Motor neuron (in vitro differentiated cells): ENCODE results near the gene FIP1L1. TPM values are rescaled to one million over a fixed set of nuclear protein-coding genes. Genes with fewer than 3 reads are reported as not detected.
A peak's percentile ranks its signal among the peaks of the same experiment; 100 is the strongest.
"Not testable (repeated sequence)": the region's sequence is repeated elsewhere in the genome, so short reads cannot be mapped to it uniquely, and the experiment has no call there.

Experiments used
- ATAC-seq, 8 experiments: fragments of 200-7000 bp; cut with Tn5 transposase; replicated peaks in 6 of 8; 2 replicates each; pipeline ENCODE4 v1.8.0; 2021; ENCODE audit warnings: mild to moderate bottlenecking in 8 of 8, moderate library complexity in 8 of 8
- H3K27ac ChIP-seq, 2 donors: fragments of 250-450 bp; sonication (Bioruptor Pico); 2 replicates each; pipeline ENCODE4 v1.9.0; 2021; ENCODE audit warnings: antibody characterized with exemption in 2 of 2, mild to moderate bottlenecking in 2 of 2, moderate library complexity in 1 of 2
- H3K4me1 ChIP-seq, 2 donors: fragments of 250-450 bp; sonication (Bioruptor Pico); replicated peaks in 1 of 2; 2 replicates each; pipeline ENCODE4 v1.6.1; 2021; ENCODE audit warnings: antibody characterized with exemption in 2 of 2, mild to moderate bottlenecking in 2 of 2, moderate library complexity in 1 of 2
- H3K4me3 ChIP-seq, 5 donors: fragments of 250-450 bp; sonication (Bioruptor Pico); 2 replicates each; pipeline ENCODE4 v1.9.0; 2021; ENCODE audit warnings: antibody characterized with exemption in 5 of 5, mild to moderate bottlenecking in 5 of 5, moderate library complexity in 4 of 5
- WGBS, 10 experiments: fragments of 450-650 bp; shearing (Covaris generic); methylation state at CpG; one replicate each; pipeline ENCODE4 v1.0.0; 2022; 5-methylcytosine and 5-hydroxymethylcytosine counted together
- in situ Hi-C, 9 experiments: fragments of 400-800 bp; cut with MboI; loops; one replicate each; pipeline ENCODE4 v1.15.0; 2021; ENCODE audit warnings: low sequenced_read_pairs in 9 of 9, low pct_unique_long_range_greater_than_20kb in 2 of 9; ENCODE audit not compliant: unreplicated experiment in 9 of 9
- total RNA-seq, 8 experiments: library from RNA; unstranded; fragments of 300-600 nt; gene quantifications; 2 replicates each; pipeline versions ENCODE4 v1.2.3 to v1.2.4, GENCODE V29; 2022

Gene FIP1L1
- total RNA-seq: 10 to 100 TPM; 49.1 to 84.2 (median 59.0) TPM

DNA sequence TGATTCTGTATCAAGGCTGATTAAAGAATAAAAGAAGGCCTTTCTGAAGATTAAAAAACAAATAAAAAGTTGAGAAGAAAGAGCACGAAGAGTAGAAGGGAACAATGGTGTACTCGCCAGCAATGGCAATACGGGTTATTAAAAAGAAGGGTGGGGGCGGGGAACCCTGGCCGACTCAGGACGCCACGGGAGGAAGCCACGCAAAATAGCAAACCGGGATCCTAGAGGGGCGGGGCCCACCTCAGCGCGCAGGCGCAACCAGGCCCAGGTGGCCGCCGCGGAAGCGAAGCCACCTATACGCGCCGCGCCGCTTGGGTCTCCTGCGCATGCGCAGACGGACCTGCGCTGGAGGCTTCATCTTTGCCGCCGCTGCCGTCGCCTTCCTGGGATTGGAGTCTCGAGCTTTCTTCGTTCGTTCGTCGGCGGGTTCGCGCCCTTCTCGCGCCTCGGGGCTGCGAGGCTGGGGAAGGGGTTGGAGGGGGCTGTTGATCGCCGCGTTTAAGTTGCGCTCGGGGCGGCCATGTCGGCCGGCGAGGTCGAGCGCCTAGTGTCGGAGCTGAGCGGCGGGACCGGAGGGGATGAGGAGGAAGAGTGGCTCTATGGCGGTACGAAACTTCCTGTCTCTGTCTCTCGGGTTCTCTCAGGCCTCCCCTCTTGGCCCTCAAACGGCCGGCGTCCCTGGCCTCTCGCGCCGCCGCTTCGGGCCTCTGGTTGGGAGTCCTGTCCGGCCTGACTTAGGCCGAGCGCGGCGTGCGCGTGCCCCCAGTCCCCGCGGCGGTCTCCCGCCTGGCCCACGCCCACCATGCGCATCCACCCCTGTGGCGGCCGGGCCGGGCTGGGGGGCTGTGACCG lies at the start of gene FIP1L1:
Gene FIP1L1, plus strand, starts transcription at position 323 of the 852 bp plus-strand sequence. Its CDS starts 198 bp downstream, at position 521.
- Histone ChIP-seq H3K27ac (peak within 1 kb of the TSS; percentile 84), H3K4me3 (peak within 1 kb of the TSS; percentile 71 to 97 (median 77)), H3K4me1 (peaks cover 5 to 15% of the 10 kb centered on the region in 2 donors)
- 0 to 4% (median 0%) methylated on average over 1 to 9 of the region's 85 CpGs; no CpG with 5 or more reads in 1 of the 10 experiments for whole genome bisulfite sequencing, 10 experiments
- peak; percentile 91 to 98 (median 96) for ATAC-seq
- in situ Hi-C loops: no loop called here

DNA sequence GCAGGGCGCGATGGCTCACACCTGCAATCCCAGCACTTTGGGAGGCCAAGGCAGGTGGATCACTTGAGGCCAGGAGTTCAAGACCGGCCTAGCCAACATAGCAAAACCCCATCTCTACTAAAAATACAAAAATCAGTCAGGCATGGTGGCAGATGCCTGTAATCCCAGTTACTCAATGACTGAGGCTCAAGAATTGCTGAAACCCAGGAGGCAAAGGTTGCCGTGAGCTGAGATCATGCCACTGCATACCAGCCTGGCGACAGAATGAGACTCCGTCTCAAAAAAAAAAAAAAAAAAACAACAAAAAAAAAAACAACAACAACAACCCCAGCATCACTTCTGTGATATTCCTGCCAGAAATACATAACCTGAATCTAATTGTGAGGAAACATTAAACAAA lies 42.5 kb upstream of the FIP1L1 start:
- H3K4me3 ChIP-seq, H3K27ac ChIP-seq, in situ Hi-C loops, H3K4me1 ChIP-seq, ATAC-seq: not testable (repeated sequence)
- WGBS, 10 experiments: 73 to 100% (median 100%) methylated on average over 2 to 6 of the region's 6 CpGs; no CpG with 5 or more reads in 1 of the 10 experiments

DNA sequence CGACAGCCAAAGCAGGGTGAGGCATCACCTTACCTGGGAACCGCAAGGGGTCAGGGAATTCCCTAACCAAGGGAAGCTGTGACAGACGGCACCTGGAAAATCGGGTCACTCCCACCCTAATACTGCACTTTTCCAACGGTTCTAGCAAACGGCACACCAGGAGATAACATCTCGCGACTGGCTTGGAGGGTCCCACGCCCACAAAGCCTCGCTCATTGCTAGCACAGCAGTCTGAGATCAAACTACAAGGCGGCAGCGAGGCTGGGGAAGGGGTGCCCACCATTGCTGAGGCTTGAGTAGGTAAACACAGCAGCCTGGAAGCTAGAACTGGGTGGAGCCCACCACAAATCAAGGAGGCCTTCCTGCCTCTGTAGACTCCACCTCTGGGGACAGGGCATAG lies 37.3 kb upstream of the FIP1L1 start:
- in situ Hi-C loops, ATAC-seq, H3K27ac ChIP-seq, H3K4me3 ChIP-seq, H3K4me1 ChIP-seq: not testable (repeated sequence)
- 80 to 100% (median 93%) methylated on average over 1 to 12 of the region's 12 CpGs; no CpG with 5 or more reads in 3 of the 10 experiments for WGBS, 10 experiments

- H3K4me1 ChIP-seq, H3K27ac ChIP-seq, in situ Hi-C loops, H3K4me3 ChIP-seq, ATAC-seq: not testable (repeated sequence)
- 100% methylated on average over 1 to 2 of the region's 2 CpGs; no CpG with 5 or more reads in 6 of the 10 experiments for WGBS, 10 experiments
Observed at GRCh38 chr4:53346392-53346791, 31.0 kb upstream of the FIP1L1 start.

GRCh38 chr4:53346920-53347852 lies 30.3 kb upstream of the FIP1L1 start:
- WGBS, 10 experiments: 13 to 100% (median 86%) methylated on average over 1 to 5 of the region's 5 CpGs
- in situ Hi-C loops: no loop called here
- Histone ChIP-seq H3K27ac (no peak overlapping the region), H3K4me3 (no peak overlapping the region), H3K4me1 (no peaks in the 10 kb centered on the region)
- ATAC-seq: peak in 2 of 8 experiments; percentile 57 to 62

DNA sequence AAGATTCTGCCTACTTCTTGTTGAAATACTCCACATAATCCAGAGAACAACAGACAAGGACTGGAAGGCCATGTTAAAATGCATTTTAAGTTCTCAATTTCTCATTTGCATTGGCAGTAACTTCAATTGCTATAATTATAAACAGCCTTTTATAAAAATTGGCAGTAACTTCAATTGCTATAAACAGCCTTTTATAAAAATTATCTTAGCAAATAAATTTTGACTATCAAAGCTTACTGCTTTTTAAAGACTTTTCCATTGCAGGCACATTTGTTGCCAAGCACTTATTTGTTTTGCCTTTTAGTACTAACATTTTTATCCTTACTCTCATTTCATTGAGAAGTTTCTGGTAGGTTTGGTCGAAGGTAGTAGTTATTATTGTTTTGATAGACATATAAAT lies 29.4 kb upstream of the FIP1L1 start:
- Histone ChIP-seq H3K27ac (no peak overlapping the region), H3K4me1 (no peaks in the 10 kb centered on the region), H3K4me3 (no peak overlapping the region)
- in situ Hi-C loops: no loop called here
- 7 to 100% (median 82%) methylated on average over 1 of the region's 1 CpG; no CpG with 5 or more reads in 1 of the 10 experiments for WGBS, 10 experiments
- no peak for ATAC-seq

DNA sequence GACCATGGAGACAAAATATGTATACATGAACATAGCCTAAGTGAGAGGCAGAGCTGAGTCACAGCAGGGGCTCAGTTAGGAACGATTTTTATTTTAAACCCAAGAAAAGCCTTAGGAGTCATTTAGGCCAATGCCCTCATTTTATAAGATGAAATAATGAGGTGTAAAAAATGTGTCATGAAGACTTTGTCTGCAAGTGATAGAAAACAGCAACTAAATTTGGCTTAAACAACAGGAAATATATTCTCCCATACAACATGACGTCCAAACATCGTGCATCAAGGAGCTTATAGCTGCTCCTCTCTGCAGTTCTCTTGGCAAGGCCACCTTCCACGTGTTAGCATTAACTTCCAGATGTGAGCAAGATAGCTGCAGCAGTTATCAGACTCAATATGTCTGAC lies 28.4 kb upstream of the FIP1L1 start:
- no peak overlapping the region for H3K4me3 ChIP-seq
- in situ Hi-C loops: no loop called here
- no peak overlapping the region for H3K27ac ChIP-seq
- 0 to 95% (median 83%) methylated on average over 1 to 4 of the region's 4 CpGs; no CpG with 5 or more reads in 2 of the 10 experiments for WGBS, 10 experiments
- no peaks in the 10 kb centered on the region for H3K4me1 ChIP-seq
- ATAC-seq: no peak

DNA sequence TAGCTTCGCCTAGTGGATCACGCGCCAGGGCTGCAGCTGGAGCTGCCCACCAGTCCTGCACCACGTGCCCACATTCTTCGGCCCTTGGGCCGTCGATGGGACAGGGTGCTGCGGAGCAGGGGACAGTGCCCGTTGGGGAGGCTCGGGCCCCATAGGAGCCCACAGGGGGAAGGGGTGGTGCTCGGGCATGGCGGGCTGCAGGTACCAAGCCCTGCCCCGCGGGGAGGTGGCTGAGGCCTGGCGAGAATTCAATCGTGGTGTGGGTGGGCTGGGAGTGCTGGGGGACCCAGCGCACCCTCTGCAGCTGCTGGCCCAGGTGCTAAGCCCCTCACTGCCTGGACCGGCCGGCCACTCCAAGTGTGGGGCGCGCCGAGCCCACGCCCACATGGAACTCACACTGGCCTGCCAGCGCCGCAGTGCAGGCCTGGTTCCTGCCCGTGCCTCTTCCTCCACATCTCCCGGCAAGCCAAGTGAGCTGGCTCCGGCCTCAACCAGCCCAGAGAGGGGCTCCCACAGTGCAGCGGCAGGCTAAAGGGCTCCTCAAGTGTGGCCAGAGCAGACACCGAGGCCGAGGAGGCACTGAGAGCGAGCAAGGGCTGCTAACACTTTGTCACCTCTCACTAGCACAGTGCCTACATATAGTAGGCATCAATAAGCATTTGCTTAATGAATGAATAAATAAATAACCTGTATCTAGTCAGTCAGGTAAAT lies 23.3 kb upstream of the FIP1L1 start:
- Histone ChIP-seq H3K4me1 (peaks cover 0 to 5% of the 10 kb centered on the region in 2 donors), H3K4me3 (no peak overlapping the region), H3K27ac (no peak overlapping the region)
- in situ Hi-C loops: loop anchor here in 3 of 9 experiments (25.0 kb wide), 2 partner anchors 142 to 342 kb away; no protein-coding TSS in a partner anchor
- ATAC-seq: no peak
- 80 to 100% (median 100%) methylated on average over 1 to 7 of the region's 32 CpGs; no CpG with 5 or more reads in 4 of the 10 experiments for WGBS, 10 experiments

- Histone ChIP-seq H3K4me1 (peaks cover 4 to 24% of the 10 kb centered on the region in 2 donors), H3K27ac (no peak overlapping the region), H3K4me3 (no peak overlapping the region)
- in situ Hi-C loops: loop anchor here in 3 of 9 experiments (25.0 kb wide), 2 partner anchors 144 to 344 kb away; no protein-coding TSS in a partner anchor
- no peak for ATAC-seq
Observed at GRCh38 chr4:53355930-53356521, 21.4 kb upstream of the FIP1L1 start.

- H3K4me1 ChIP-seq: peaks cover 15 to 57% of the 10 kb centered on the region in 2 donors
- in situ Hi-C loops: loop anchor here in 3 of 9 experiments (25.0 kb wide), 2 partner anchors 149 to 349 kb away; no protein-coding TSS in a partner anchor
- WGBS, 10 experiments: 17 to 85% (median 59%) methylated on average over 1 to 3 of the region's 3 CpGs; no CpG with 5 or more reads in 1 of the 10 experiments
- no peak for ATAC-seq
- H3K4me3 ChIP-seq: peak overlapping the region in 3 of 5 donors; percentile 7 to 99 (median 9)
- no peak overlapping the region for H3K27ac ChIP-seq
Observed at GRCh38 chr4:53361451-53361850, 16.0 kb upstream of the FIP1L1 start.

DNA sequence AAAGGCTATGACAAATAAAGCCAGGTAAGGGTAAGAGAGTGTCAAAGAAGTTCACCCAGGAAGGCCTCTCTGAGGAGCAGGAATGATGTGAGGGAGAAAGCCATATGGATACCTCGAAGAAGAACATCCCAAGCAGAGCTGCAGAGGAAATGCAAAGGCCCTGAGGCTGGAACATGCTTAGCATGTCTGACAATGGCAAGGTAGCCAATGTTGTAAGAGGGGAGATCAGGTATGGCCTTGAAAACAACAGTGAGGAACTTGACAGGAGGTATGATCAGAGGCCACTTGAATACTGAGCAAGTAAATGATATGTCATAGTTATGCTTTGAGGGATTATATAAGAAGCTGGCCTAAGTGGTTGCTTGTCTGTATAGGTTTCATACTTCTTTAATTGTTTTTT lies 15.3 kb upstream of the FIP1L1 start:
- Histone ChIP-seq H3K4me1 (peaks cover 15 to 60% of the 10 kb centered on the region in 2 donors), H3K27ac (no peak overlapping the region), H3K4me3 (peak overlapping the region in 4 of 5 donors; percentile 10 to 99 (median 74))
- no peak for ATAC-seq
- in situ Hi-C loops: loop anchor here in 3 of 9 experiments (25.0 kb wide), 2 partner anchors 150 to 350 kb away; no protein-coding TSS in a partner anchor
- WGBS, 10 experiments: 60 to 100% (median 84%) methylated on average over 1 of the region's 1 CpG; no CpG with 5 or more reads in 6 of the 10 experiments

- Histone ChIP-seq H3K4me1 (peaks cover 15 to 51% of the 10 kb centered on the region in 2 donors), H3K27ac (peak overlapping the region; percentile 82 to 98), H3K4me3 (peak overlapping the region; percentile 57 to 99 (median 90))
- ATAC-seq: no peak
- 0 to 71% (median 39%) methylated on average over 1 to 3 of the region's 3 CpGs; no CpG with 5 or more reads in 1 of the 10 experiments for WGBS, 10 experiments
- in situ Hi-C loops: loop anchor here in 3 of 9 experiments (25.0 kb wide), 2 partner anchors 152 to 352 kb away; no protein-coding TSS in a partner anchor
Observed at GRCh38 chr4:53364624-53365023, 12.8 kb upstream of the FIP1L1 start.
